Measurements from ENCODE around the gene LHPP.

LHPP gene

GRCh38 chr10:124521429-124521871, 59.8 kb downstream of the LHPP start:
- no peak for ATAC-seq
- TF ChIP-seq ZC3H10 (CRISPR knock-in tag; IDR thresholded peaks at IDR 0.05): no peak
- no peak for TF ChIP-seq ZNF8 (CRISPR knock-in tag; IDR thresholded peaks at IDR 0.05)
- no peak for TF ChIP-seq OSR1 (CRISPR knock-in tag; IDR thresholded peaks at IDR 0.05)
- no peak for TF ChIP-seq PPARA (CRISPR knock-in tag; IDR thresholded peaks at IDR 0.05; ENCODE audit: borderline replicate concordance)
- no peak for TF ChIP-seq CSDC2 (CRISPR knock-in tag; IDR thresholded peaks at IDR 0.05)
- TF ChIP-seq PATZ1 (CRISPR knock-in tag; IDR thresholded peaks at IDR 0.05; ENCODE audit: borderline replicate concordance): no peak
- no peak for TF ChIP-seq ZNF565 (CRISPR knock-in tag; conservative IDR thresholded peaks at IDR 0.05; ENCODE audit: low read depth)
- TF ChIP-seq, protein P1, sequence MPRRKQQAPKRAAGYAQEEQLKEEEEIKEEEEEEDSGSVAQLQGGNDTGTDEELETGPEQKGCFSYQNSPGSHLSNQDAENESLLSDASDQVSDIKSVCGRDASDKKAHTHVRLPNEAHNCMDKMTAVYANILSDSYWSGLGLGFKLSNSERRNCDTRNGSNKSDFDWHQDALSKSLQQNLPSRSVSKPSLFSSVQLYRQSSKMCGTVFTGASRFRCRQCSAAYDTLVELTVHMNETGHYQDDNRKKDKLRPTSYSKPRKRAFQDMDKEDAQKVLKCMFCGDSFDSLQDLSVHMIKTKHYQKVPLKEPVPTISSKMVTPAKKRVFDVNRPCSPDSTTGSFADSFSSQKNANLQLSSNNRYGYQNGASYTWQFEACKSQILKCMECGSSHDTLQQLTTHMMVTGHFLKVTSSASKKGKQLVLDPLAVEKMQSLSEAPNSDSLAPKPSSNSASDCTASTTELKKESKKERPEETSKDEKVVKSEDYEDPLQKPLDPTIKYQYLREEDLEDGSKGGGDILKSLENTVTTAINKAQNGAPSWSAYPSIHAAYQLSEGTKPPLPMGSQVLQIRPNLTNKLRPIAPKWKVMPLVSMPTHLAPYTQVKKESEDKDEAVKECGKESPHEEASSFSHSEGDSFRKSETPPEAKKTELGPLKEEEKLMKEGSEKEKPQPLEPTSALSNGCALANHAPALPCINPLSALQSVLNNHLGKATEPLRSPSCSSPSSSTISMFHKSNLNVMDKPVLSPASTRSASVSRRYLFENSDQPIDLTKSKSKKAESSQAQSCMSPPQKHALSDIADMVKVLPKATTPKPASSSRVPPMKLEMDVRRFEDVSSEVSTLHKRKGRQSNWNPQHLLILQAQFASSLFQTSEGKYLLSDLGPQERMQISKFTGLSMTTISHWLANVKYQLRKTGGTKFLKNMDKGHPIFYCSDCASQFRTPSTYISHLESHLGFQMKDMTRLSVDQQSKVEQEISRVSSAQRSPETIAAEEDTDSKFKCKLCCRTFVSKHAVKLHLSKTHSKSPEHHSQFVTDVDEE (CRISPR knock-in tag; IDR thresholded peaks at IDR 0.05): no peak
- no peak for TF ChIP-seq SNAI2 (CRISPR knock-in tag; IDR thresholded peaks at IDR 0.05)
- TF ChIP-seq, protein P2, sequence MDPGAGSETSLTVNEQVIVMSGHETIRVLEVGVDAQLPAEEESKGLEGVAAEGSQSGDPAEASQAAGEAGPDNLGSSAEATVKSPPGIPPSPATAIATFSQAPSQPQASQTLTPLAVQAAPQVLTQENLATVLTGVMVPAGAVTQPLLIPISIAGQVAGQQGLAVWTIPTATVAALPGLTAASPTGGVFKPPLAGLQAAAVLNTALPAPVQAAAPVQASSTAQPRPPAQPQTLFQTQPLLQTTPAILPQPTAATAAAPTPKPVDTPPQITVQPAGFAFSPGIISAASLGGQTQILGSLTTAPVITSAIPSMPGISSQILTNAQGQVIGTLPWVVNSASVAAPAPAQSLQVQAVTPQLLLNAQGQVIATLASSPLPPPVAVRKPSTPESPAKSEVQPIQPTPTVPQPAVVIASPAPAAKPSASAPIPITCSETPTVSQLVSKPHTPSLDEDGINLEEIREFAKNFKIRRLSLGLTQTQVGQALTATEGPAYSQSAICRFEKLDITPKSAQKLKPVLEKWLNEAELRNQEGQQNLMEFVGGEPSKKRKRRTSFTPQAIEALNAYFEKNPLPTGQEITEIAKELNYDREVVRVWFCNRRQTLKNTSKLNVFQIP (CRISPR knock-in tag; IDR thresholded peaks at IDR 0.05; ENCODE audit: borderline replicate concordance, low read depth): no peak
- TF ChIP-seq ESRRG (CRISPR knock-in tag; IDR thresholded peaks at IDR 0.05): no peak
- no peak for TF ChIP-seq ISL1 (CRISPR knock-in tag; IDR thresholded peaks at IDR 0.05)
- no peak for TF ChIP-seq GLIS3 (CRISPR knock-in tag; IDR thresholded peaks at IDR 0.05)

GRCh38 chr10:124522131-124522932, 60.7 kb downstream of the LHPP start:
- no peak for TF ChIP-seq PPARA (CRISPR knock-in tag; IDR thresholded peaks at IDR 0.05; ENCODE audit: borderline replicate concordance)
- ATAC-seq: no peak

DNA sequence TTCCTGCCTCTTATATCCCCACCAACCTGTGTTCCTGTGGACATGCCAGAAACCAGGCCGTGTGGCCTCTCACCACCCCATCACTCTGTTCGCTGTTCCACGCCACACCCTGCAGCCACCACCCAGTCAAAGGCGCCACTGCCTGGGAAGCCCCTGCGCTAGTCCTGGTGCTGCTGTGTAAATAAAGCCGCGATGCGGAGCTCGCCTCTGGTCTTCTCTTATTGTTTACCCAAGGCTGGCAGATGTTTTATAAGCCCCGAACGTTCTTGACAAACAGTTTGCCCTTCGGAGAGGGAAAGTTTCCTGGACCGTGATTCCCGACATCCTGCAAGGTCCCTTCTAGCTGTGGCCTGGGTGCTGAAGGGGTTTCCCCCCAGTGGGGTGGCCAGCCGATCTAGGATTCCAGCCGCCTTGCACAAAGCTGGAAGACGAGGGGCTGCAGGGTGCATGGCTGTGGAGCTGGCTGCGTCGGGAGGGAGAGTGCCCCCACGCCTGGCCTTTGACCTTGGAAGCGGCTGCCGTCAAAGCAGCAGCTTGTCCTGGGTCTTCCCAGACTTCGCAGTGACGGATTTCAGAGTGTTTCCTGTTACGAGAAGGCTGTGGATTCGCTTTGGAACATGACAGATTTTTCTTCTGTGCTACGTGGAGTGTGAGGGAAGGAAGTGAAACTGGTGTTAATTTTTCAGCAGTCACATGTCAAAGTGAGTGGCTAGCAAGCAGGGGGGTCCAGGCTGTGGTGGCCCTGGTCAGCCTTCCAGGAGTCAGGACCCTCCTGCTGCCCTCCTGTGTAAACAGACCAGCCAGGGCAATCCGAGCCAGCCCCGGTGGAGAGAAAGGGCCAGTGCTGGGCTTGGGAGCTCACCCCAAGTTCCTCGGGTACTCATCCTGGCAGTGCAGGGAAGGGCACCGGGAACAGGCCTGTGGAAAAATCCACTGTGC, 61.6 kb downstream of the LHPP start:
- TF ChIP-seq ZNF70 (CRISPR knock-in tag; IDR thresholded peaks at IDR 0.05) (no peak), ZFP3 (CRISPR knock-in tag; IDR thresholded peaks at IDR 0.05) (no peak)
- ATAC-seq: no peak

DNA sequence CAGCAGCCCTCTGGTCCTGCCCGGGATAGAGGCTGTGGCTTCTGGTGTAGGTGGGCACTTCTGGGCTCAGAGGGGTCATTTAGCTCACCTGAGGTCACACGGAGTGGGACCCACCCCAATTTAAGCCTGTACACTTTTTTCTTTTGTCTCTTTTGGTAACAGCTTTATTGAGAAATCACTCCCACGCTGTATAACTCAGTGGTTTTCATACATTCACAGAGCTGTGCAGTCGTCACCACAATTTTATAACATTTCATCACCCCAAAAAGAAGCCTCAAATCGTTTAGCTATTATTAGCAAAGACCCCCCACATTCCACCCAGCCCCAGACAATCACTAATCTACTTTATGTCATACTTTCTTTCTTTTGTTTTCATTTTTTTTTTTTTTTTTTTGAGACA, 62.3 kb downstream of the LHPP start:
- ATAC-seq: no peak

More for the DNA sequence above, 62.3 kb downstream of the LHPP start:
- TF ChIP-seq, protein P3, sequence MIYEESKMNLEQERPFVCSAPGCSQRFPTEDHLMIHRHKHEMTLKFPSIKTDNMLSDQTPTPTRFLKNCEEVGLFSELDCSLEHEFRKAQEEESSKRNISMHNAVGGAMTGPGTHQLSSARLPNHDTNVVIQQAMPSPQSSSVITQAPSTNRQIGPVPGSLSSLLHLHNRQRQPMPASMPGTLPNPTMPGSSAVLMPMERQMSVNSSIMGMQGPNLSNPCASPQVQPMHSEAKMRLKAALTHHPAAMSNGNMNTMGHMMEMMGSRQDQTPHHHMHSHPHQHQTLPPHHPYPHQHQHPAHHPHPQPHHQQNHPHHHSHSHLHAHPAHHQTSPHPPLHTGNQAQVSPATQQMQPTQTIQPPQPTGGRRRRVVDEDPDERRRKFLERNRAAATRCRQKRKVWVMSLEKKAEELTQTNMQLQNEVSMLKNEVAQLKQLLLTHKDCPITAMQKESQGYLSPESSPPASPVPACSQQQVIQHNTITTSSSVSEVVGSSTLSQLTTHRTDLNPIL (CRISPR knock-in tag; IDR thresholded peaks at IDR 0.05; ENCODE audit: low read depth): no peak
- TF ChIP-seq CSDC2 (CRISPR knock-in tag; IDR thresholded peaks at IDR 0.05) (no peak), ARNTL (CRISPR knock-in tag; IDR thresholded peaks at IDR 0.05; ENCODE audit: borderline replicate concordance, low read depth) (no peak), SNAI2 (CRISPR knock-in tag; IDR thresholded peaks at IDR 0.05) (no peak), GLIS3 (CRISPR knock-in tag; IDR thresholded peaks at IDR 0.05) (no peak), RARB (CRISPR knock-in tag; IDR thresholded peaks at IDR 0.05) (no peak), PATZ1 (CRISPR knock-in tag; IDR thresholded peaks at IDR 0.05; ENCODE audit: borderline replicate concordance) (no peak), ESRRG (CRISPR knock-in tag; IDR thresholded peaks at IDR 0.05) (no peak), TCF4 (CRISPR knock-in tag; IDR thresholded peaks at IDR 0.05; ENCODE audit: borderline replicate concordance) (no peak), ZNF70 (CRISPR knock-in tag; IDR thresholded peaks at IDR 0.05) (no peak)

Data from SK-N-SH treated with all-trans-retinoic acid at 6 μM for 48 hours (cell line).